RWPE2 (cell line): ENCODE data around the gene ZNRF3.

Source experiments
- ATAC-seq: fragments of 200-7000 bp; cut with Tn5 transposase; 3 replicates; pipeline ENCODE4 v1.9.1; 2021; ENCODE audit warnings: low read depth
- DNase-seq: peaks from one replicate; pipeline ENCODE4 v3.0.0-alpha.2; 2020; ENCODE audit warnings: low spot score
- H3K27ac ChIP-seq: fragments of 450-650 bp; 2 replicates; pipeline ENCODE4 v1.5.1; 2017; ENCODE audit warnings: mild to moderate bottlenecking; ENCODE audit not compliant: poor library complexity, severe bottlenecking
- H3K27me3 ChIP-seq: fragments of 250-450 bp; sonication (Bioruptor Pico); 2 replicates; pipeline ENCODE4 v1.5.1; 2021; ENCODE audit warnings: mild to moderate bottlenecking, moderate library complexity; ENCODE audit not compliant: insufficient read depth, poor library complexity, severe bottlenecking
- H3K36me3 ChIP-seq: fragments of 250-450 bp; sonication (Bioruptor Pico); 2 replicates; pipeline ENCODE4 v1.5.1; 2020; ENCODE audit warnings: low read depth, mild to moderate bottlenecking, moderate library complexity
- H3K4me1 ChIP-seq: fragments of 250-450 bp; sonication (Bioruptor Pico); 2 replicates; pipeline ENCODE4 v1.5.1; 2021; ENCODE audit warnings: mild to moderate bottlenecking, moderate library complexity; ENCODE audit not compliant: insufficient read depth, poor library complexity, severe bottlenecking
- H3K4me3 ChIP-seq: fragments of 250-450 bp; sonication (Bioruptor Pico); 2 replicates; pipeline ENCODE4 v1.5.1; 2021; ENCODE audit warnings: mild to moderate bottlenecking, moderate library complexity; ENCODE audit not compliant: severe bottlenecking
- H3K9me3 ChIP-seq: fragments of 250-450 bp; sonication (Bioruptor Pico); 2 replicates; pipeline ENCODE4 v1.5.1; 2021; ENCODE audit warnings: mild to moderate bottlenecking, moderate library complexity; ENCODE audit not compliant: severe bottlenecking
- CTCF ChIP-seq: fragments of 450-650 bp; IDR thresholded peaks from one replicate; pipeline ENCODE4 v1.5.1; 2017; ENCODE audit warnings: mild to moderate bottlenecking, moderate library complexity; ENCODE audit not compliant: poor library complexity, severe bottlenecking

Gene ZNRF3

GRCh38 chr22:28983788-28984441 lies 100.5 kb downstream of the ZNRF3 start:
- DNase-seq = no peak
- H3K4me1 ChIP-seq = peaks cover 15% of the 10 kb centered on the region
- H3K4me3 ChIP-seq = no peak overlapping the region
- no peaks in the 10 kb centered on the region for H3K27me3 ChIP-seq
- TF ChIP-seq CTCF = no peak
- no peak; the same call in 2 of the 3 replicates for ATAC-seq
- no peak overlapping the region for H3K27ac ChIP-seq
- no peaks in the 10 kb centered on the region for H3K9me3 ChIP-seq
- H3K36me3 ChIP-seq = peaks cover 6% of the 10 kb centered on the region; the same call in 1 of the 2 replicates

- Histone ChIP-seq H3K27ac (no peak overlapping the region), H3K9me3 (no peaks in the 10 kb centered on the region), H3K27me3 (no peaks in the 10 kb centered on the region), H3K4me1 (peaks cover 15% of the 10 kb centered on the region), H3K36me3 (peaks cover 6% of the 10 kb centered on the region; the same call in 1 of the 2 replicates), H3K4me3 (no peak overlapping the region)
- no peak for TF ChIP-seq CTCF
- no peak for ATAC-seq
- no peak for DNase-seq
Observed at GRCh38 chr22:28984482-28985158, 101.2 kb downstream of the ZNRF3 start.

GRCh38 chr22:28985581-28986290 lies 102.4 kb downstream of the ZNRF3 start:
- DNase-seq (no peak), ATAC-seq (no peak)
- no peaks in the 10 kb centered on the region for H3K27me3 ChIP-seq
- no peaks in the 10 kb centered on the region for H3K9me3 ChIP-seq
- peaks cover 6% of the 10 kb centered on the region; the same call in 1 of the 2 replicates for H3K36me3 ChIP-seq
- peaks cover 15% of the 10 kb centered on the region for H3K4me1 ChIP-seq
- no peak overlapping the region for H3K4me3 ChIP-seq
- no peak for TF ChIP-seq CTCF
- H3K27ac ChIP-seq = no peak overlapping the region

GRCh38 chr22:28986366-28986765 lies 103.0 kb downstream of the ZNRF3 start:
- no peaks in the 10 kb centered on the region for H3K27me3 ChIP-seq
- H3K27ac ChIP-seq = no peak overlapping the region
- H3K4me1 ChIP-seq = peaks cover 15% of the 10 kb centered on the region
- no peaks in the 10 kb centered on the region for H3K9me3 ChIP-seq
- no peak overlapping the region for H3K4me3 ChIP-seq
- no peak for DNase-seq
- no peak for ATAC-seq
- peaks cover 6% of the 10 kb centered on the region; the same call in 1 of the 2 replicates for H3K36me3 ChIP-seq
- TF ChIP-seq CTCF = no peak
